Inflammatory macrophage (primary cell): Measurements from ENCODE around the gene TTC22.
A peak's percentile ranks its signal among the peaks of the same experiment; 100 is the strongest.
"Not testable (repeated sequence)": the region's sequence is repeated elsewhere in the genome, so short reads cannot be mapped to it uniquely, and the experiment has no call there.

Experiments
- DNase-seq, 2 donors: peaks; one replicate each; pipeline ENCODE4 v3.0.0-alpha.2; 2020 to 2022

The TTC22 gene

GRCh38 chr1:54781023-54781723 lies 19.9 kb downstream of the TTC22 start:
- DNase-seq, result no peak

DNA sequence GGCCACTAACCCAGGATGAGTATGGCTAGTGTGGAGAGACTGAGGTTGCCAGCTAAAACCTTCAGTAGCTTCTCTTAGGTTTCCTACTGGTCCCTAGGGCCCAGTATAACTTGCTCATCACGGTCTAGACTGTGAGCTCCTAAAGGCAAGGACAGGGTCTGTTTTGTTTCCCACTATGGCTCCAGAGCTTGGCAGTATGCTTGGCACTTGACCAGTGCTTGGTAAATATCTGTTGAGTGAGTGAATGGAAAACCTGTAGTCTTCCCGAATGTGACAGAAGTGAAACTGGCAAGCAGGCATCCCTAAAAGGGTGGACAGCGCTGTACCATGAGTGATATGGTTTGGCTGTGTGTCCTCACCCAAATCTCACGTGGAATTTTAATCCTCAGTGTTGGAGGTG lies 23.7 kb downstream of the TTC22 start:
- no peak for DNase-seq

- no peak for DNase-seq
Observed at GRCh38 chr1:54777011-54777410, 24.1 kb downstream of the TTC22 start.

DNA sequence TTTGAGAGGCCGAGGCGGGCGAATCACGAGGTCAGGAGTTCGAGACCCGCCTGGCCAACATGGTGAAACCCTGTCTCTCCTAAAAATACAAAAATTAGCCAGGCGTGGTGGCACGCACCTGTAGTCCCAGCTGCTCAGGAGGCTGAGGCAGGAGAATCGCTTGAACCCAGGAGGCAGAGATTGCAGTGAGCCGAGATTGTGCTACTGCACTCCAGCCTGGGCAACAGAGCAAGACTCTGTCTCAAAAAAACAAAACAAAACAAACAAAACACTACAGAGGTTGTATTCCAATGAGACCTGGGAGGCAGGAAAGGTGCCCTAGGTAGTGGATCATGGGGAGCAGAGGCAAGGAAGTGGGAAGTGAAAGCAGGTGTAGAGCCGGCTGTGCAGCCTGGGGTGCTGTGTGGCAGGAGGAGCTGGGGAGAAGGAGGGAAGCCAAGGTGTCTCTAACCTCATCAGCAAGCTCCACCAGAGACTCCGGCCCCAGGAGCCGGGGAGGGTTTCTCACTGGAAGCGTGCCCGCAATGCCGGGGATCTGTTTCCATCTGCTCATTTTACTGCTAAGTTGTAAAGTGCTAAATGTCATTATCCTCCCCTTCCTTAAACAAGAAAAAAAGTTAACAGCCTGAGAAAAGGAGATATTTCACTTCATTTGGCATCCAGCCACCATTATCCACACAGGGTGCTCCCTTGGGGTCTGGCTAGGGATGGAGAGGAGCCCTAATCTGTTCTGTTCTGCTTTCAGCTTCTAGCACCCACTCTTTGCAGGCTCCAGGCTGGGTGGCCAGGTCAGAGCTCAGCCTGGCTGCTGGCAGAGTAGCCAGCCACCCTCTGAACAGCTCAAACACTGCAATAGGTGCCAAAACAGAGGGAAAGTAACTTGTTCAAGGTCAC lies 25.0 kb downstream of the TTC22 start:
- not testable (repeated sequence) for DNase-seq

- no peak for DNase-seq
Observed at GRCh38 chr1:54774820-54775498, 26.2 kb downstream of the TTC22 start.

- DNase-seq, result no peak
Observed at GRCh38 chr1:54772951-54773350, 28.2 kb downstream of the TTC22 start.

GRCh38 chr1:54768093-54768492 lies 33.0 kb downstream of the TTC22 start:
- DNase-seq, result no peak

GRCh38 chr1:54767526-54767925 lies 33.6 kb downstream of the TTC22 start:
- DNase-seq, result no peak

DNA sequence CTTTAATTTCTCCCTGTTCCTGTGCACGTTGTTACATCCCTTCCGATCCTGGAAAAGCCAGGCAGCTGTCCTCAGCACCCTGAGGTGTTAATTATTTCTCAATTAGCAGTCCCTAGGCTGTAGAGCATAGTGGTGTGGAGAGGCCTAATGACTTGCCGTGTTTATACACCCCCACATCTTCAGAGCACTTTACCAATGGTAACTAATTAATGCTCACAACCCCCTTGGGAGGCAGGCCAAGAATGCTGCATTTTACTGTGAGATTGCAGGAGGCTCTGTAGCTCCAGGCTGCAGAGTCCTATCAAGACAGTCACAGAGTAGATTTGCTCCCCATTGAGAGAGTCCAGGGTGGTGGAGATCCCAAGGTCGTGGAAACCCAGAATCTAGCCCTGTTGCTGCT lies 34.4 kb downstream of the TTC22 start:
- DNase-seq, result no peak

- no peak for DNase-seq
Observed at GRCh38 chr1:54764922-54765561, 36.1 kb downstream of the TTC22 start.

GRCh38 chr1:54764133-54764921 lies 36.8 kb downstream of the TTC22 start, which contains the start of gene PARS2:
TSS of gene PARS2 (minus strand) at chr1:54764523. CDS start at chr1:54759161, 5,362 bp downstream.
- peak; percentile 100 for DNase-seq

DNA sequence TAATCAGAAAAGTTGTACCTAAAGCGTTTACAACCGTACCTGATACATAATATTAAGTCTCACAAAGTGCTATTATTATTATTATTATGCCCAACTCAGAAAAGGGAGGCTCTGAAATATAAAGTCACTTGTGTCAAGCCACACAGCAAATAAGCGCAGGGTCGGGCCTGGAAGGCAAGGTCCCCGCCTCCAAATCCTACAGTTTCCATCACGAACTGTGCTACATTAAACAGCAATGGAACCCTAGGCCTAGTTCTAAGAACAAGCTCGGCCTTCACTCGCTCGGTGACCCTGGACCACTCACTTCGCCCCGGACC lies 37.3 kb downstream of the TTC22 start:
- DNase-seq, result no peak

DNA sequence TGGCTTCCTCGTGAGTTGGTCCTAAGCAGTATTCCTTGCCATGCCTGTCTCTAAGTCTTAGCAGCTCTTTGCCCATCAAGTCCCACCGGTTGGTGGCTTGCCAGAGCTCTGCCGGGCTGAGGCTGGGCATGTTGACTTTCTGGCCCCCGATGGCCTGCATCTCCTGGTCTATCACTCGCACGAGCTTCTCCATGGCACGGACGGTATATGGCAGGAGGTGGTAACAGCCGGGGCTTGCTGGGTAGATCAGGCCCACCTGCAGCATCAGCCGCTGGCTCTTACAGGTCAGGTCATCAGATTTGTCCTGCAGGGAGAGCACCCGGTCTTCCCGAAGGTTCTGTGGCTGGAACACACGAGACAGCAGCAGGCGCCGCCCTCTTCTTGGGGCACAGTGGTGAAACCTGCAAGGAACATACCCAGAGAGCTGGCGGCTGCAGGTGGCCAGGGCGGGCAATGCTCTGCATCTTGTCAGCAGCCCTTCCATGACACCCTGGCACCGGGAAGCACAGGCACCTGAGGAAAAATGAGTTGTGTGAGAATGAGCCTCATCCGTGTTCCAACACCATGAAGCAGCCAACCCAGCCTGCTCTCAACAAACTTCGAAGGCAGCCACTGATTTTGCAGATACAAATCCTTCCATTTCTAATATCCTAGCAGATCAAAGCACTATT lies 42.3 kb downstream of the TTC22 start:
- DNase-seq, result no peak

DNA sequence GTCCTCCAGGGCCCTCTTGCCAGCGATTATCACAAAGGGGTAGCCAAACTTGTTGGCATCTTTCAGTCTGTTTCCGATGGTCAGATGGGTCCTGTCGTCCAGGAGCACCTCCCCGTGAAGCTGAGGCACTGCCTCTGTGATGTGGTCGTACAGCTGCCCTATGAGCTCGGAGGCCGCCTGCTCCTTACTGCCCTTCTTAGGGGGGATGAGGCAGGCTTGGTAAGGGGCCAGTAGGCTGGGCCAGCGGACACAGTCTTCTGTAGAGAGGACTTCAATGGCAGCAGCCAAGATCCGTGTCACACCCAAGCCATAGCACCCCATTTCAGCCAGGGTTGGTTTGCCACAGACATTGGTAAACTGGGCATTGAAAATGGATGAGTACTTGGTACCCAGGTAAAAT lies 43.3 kb downstream of the TTC22 start:
- DNase-seq, result no peak

GRCh38 chr1:54754486-54755285 lies 46.4 kb downstream of the TTC22 start:
- no peak for DNase-seq

DNA sequence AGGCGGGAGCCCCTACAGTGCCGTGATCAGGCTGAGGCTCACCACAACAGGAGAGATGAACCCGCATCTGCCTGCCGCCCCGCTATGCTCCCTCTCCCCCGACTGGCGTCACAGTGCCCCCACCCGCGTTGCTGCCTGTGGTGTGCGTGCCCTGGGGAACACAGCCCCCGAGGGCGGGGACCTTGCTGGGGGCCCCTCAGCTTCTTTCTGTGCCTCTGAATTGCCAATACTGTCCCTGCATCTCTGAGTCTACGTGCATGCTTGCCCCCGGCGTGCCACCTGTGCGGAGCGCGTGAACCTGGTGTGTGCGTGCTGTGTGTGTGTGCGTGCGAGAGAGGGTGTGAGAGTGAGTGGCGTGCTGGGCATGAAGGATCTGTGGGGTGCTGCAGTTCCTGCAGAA lies 47.1 kb downstream of the TTC22 start:
- DNase-seq, result no peak

GRCh38 chr1:54751426-54751825 lies 49.7 kb downstream of the TTC22 start:
- no peak for DNase-seq

DNA sequence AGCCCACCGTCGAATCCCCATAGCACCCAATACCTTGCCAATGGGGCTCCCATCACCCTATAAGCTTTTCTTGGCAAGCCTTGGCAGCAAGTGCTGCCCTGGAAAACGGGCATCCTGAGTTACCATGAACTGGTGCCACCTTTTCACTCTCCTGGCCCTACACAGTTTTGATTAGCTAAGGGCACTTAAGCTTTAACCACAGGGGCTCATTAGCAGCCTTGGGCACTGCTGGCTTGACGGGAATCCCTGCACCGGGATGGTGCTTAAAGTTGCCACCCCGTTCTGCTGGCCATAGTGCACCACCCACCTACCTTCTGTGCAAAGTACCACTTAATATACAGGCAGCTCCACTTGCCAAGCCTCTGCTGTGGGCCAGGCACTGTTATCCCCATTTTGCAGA lies 50.5 kb downstream of the TTC22 start:
- no peak for DNase-seq

GRCh38 chr1:54748094-54748835 lies 52.9 kb downstream of the TTC22 start:
- DNase-seq, result no peak

DNA sequence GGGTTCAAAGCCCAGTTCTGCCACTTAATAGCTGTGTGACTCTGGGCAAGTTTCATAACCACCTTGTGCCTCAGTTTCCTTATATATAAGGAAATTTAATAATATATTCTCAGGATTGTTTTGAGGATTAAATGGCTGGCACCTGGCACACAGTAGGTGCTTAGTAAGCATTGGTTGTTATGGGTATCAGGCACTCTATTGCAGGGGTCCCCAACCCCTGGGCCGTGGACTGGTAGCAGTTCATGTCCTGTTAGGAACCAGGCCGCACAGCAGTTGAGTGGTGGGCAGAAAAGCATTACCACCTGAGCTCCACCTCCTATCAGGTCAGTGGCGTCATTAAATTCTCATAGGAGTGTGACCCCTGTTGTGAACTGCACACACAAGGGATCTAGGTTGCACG lies 55.3 kb downstream of the TTC22 start:
- DNase-seq, result no peak
